GM11168 (cell line): ENCODE results near the gene CHAF1A.

Experiments
- in situ Hi-C: fragments of 300-500 bp; cut with MboI; formaldehyde crosslinking; loops from one replicate; pipeline ENCODE4 v1.12.0; 2022; ENCODE audit warnings: low sequenced_read_pairs; ENCODE audit not compliant: unreplicated experiment

CHAF1A gene

GRCh38 chr19:4366666-4367335 lies 35.6 kb upstream of the CHAF1A start:
- in situ Hi-C loops, result no loop called here

- in situ Hi-C loops, result no loop called here
Measured at GRCh38 chr19:4367336-4367723, 35.1 kb upstream of the CHAF1A start.

GRCh38 chr19:4367781-4368127 lies 34.7 kb upstream of the CHAF1A start:
- in situ Hi-C loops, result no loop called here

- in situ Hi-C loops, result no loop called here
Measured at GRCh38 chr19:4368128-4368820, 34.2 kb upstream of the CHAF1A start.

GRCh38 chr19:4369109-4369887 lies 33.1 kb upstream of the CHAF1A start:
- in situ Hi-C loops, result no loop called here

- in situ Hi-C loops, result no loop called here
Measured at GRCh38 chr19:4369888-4370260, 32.6 kb upstream of the CHAF1A start.

- in situ Hi-C loops, result no loop called here
Measured at GRCh38 chr19:4370418-4371041, 31.9 kb upstream of the CHAF1A start.

- in situ Hi-C loops, result no loop called here
Measured at GRCh38 chr19:4371247-4372164, 30.9 kb upstream of the CHAF1A start.

- in situ Hi-C loops, result no loop called here
Measured at GRCh38 chr19:4372165-4373012, 30.1 kb upstream of the CHAF1A start.

GRCh38 chr19:4373013-4373367 lies 29.4 kb upstream of the CHAF1A start:
- in situ Hi-C loops, result no loop called here

- in situ Hi-C loops, result no loop called here
Measured at GRCh38 chr19:4373601-4374497, 28.6 kb upstream of the CHAF1A start.

- in situ Hi-C loops, result no loop called here
Measured at GRCh38 chr19:4374498-4375163, 27.8 kb upstream of the CHAF1A start.

GRCh38 chr19:4375164-4376027 lies 27.0 kb upstream of the CHAF1A start:
- in situ Hi-C loops, result no loop called here

- in situ Hi-C loops, result no loop called here
Measured at GRCh38 chr19:4376028-4376670, 26.3 kb upstream of the CHAF1A start.

- in situ Hi-C loops, result no loop called here
Measured at GRCh38 chr19:4376671-4376990, 25.8 kb upstream of the CHAF1A start.

GRCh38 chr19:4376991-4377781 lies 25.3 kb upstream of the CHAF1A start:
- in situ Hi-C loops, result no loop called here
